NCI-H1417 treated with DMSO at 0.1 percent for 48 hours (cell line): ENCODE data around the gene CHMP1B.
"Not testable (repeated sequence)": the region's sequence is repeated elsewhere in the genome, so short reads cannot be mapped to it uniquely, and the experiment has no call there.

Experiments
- DNase-seq: peaks from one replicate; lab custom pipeline; 2025; lab: John Stamatoyannopoulos, UW

The CHMP1B gene

DNA sequence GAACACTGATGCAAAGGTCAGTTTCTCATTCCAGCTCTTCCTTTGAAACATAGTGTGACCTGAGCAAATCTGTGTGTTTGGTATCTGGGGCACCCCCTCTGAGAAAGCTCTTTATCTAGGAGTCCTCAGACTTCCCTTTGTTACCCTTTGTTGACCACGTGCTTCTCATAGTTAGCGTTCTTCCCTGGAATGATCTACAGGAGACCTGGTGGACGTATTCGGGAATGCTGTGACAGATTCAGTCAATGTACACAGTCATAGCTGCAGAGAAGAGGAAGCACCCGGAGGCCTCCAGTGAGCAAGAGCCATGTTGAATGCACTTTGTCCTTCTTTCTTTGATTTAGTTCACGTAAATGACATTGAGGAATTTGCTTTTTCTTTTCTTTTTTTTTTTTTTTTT is 10.7 kb upstream of the CHMP1B start:
- DNase-seq = no peak

DNA sequence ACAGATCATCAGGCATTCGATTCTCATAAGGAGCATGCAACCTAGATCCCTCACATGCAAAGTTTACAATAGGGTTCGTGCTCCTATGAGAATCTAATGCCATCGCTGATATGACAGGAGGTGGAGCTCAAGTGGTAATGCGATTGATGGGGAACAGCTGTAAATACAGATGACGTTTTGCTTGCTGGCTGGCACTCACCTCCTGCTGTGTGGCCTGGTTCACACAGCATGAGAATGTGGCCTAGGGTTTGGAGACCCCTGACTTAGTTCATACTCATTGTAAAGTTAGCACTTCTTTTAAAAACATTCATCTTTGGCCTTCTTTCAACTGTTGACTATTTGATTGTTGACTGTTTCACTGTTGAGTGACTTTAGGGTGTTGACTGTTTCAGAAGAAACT is 8.7 kb upstream of the CHMP1B start:
- DNase-seq = no peak

DNA sequence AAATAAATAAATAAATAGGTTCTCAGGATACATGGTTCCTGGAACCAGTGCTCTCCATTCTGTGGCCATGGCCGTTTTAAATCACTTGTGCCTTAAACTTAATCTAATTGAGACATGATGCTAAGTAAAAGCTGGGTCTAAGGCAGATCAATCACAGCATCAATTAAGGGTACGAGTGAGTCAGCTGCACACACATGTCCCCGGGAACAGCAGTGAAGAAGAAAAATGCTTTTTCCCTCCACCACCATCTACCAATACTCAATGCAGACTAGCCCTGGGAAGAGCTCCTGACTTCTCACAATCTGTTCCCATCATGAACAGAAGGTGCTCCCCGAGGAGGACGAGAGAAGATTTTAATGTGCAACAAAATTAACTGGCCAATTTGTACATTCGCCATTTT is 6.8 kb upstream of the CHMP1B start:
- no peak for DNase-seq

DNA sequence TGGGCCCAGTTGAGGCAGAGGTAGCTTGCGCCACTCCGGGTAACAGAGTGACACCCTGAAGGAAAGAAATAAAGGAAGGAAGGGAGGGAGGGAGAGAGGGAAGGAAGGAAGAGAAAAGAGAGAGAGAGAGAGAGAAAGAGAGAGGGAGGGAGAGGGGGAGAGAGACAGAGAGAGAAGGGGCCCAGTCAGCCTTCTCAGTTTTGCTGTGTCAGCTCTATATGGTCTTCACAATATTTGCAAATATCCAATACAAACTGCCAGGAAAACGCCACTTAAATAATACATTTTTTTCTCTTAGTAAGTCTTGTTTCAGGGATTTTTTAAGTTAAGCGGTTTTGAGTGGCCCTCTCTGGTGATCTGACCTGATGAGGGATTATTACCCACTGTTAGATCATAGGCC is 5.6 kb upstream of the CHMP1B start:
- no peak for DNase-seq

DNA sequence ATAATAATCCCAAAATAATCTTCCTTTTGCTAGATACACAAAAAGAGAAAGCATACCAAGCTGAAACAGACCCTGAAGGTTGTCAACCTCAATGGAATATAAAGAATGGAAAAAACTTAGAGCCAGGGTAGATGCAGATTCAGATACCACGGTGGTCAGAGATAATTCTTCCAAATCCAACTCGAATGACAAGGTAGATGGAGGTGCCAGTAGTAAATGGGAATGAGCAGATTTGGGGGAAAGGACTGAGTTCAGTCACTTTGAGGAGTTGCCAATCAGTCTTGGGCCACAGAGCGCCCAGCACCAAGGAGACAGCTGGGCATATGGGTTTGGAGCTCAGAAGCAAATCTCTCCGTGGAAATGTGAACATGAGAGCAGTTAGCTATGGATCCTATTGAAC is 3.4 kb upstream of the CHMP1B start:
- DNase-seq = no peak

DNA sequence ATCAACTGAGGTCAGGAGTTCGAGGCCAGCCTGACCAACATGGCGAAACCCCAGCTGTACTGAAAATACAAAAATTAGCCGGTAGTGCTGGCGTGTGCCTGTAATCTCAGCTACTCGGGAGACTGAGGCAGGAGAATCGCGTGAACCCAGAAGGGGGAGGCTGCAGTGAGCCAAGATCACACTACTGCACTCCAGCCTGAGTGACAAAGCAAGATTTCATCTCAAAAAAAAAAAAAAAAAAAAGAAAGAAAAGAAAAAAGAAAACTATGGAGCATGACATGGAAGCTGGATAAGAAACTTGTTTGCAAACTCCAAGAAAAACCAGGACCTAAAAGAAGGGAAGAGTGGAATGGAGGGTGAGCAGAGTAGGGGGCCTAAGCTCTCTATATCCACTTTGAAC is 1.9 kb upstream of the CHMP1B start:
- DNase-seq = no peak

DNA sequence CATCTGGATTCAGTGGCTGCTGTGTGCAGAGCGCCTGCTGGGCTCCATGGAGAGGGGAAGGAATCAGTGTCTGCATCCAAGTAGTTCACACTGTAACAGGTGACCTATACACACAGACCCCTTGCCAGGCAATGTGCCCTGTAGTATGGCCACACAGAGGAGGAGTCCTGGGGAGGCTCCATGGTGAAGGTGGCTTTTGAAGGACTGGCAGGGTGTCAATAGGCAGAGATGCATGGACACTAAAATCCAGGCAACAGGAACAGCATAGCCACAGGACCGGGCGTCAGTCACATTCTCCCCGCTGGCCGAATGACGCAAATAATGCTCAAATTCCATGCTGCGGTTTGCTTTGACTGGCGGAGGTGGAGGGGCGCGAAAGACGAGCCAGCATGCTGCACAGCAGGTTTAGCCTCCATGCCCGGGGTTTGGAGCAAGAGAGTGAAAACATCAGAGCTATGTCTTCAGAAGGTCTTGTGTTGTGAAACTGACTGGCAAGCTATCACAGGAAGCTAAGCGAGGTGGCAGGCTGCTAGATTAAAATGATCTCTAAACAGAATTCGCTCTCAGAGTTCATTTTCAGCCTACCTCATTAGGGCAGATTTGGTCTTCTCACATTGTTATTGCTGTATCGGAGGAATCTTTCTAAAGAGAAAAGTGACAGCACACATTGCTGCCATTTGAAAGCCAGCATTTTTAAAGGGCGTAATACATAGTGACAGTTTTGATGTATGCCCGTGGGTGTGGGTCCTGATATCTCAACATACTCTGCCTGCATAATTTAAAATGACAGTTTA is 1.2 kb upstream of the CHMP1B start:
- DNase-seq = no peak

DNA sequence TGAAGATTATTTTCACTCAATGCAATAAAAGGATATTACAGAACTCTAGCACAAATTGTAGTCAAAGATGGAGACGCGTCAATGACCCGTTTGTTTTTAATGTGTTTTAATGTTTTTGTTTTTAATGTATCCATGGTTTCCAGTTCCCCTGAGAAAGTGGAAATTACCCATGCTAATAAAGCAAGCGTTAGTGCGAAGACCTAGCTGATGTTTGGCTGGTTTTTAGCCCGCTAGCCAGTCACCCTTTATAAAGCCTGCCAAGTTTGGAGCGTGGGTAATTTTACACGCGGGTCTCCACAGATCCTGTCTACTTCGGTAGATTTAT is 430 bp upstream of the CHMP1B start:
- DNase-seq = no peak

DNA sequence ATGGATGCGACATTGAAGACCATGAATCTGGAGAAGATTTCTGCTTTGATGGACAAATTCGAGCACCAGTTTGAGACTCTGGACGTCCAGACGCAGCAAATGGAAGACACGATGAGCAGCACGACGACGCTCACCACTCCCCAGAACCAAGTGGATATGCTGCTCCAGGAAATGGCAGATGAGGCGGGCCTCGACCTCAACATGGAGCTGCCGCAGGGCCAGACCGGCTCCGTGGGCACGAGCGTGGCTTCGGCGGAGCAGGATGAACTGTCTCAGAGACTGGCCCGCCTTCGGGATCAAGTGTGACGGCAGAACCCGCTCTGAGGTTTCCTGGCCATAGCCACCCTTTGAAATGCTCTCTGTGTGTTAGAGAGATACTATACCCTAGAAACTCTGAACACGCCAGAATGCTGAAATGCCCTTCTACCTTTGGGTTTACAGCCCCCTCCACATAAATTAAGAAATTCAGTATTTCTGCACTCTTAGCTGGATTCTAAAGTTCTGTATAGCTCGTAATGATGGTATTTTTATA is 659 bp downstream of the CHMP1B start:
- DNase-seq = no peak

DNA sequence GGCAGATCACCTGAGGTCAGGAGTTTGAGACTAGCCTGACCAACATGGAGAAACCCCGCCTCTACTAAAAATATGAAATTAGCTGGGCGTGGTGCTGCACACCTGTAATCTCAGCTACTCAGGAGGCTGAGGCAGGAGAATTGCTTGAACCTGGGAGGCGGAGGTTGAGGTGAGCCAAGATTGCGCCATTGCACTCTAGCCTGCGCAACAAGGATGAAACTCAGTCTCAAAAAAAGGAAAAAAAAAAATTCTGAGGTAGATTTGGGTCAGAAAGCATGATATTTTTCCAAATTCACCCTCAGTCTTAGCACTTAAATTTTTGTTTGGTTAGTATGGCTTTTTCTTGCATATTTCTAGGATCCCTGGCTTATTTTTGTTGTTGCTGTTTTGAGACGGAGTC is 3.3 kb downstream of the CHMP1B start:
- DNase-seq = not testable (repeated sequence)

DNA sequence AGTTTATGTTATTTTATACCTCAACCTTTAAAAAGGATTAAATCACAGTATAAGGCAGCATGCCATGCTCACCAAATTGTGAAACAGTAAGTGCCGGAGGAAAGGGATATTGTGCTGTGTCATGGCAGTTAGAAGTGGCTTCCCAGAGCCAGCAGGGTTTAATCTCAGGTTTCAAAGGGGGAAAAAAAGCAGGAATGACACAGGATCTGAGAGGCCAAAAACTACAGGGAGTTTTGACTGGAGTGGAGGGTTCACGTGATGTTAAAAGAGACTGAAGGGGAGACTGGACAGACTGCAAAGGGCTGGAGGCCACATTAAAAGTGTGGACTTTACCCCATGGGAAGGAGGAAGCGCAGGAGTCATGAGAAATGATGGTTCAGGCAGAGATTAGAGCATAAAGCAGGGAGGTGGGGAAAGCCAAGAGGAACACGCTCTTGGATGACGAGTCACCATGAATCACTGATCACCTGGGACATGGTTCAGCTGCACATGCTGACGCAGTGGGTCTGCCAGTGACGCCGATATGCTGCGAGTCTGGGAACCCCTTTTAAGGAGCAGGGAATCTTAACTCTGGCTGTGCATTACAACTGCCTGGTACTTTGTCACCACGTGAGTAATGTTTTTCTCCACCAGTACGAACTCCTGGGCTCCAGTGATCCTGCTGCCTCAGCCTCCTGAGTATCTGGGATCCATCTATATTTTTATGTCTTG is 6.1 kb downstream of the CHMP1B start:
- no peak for DNase-seq

DNA sequence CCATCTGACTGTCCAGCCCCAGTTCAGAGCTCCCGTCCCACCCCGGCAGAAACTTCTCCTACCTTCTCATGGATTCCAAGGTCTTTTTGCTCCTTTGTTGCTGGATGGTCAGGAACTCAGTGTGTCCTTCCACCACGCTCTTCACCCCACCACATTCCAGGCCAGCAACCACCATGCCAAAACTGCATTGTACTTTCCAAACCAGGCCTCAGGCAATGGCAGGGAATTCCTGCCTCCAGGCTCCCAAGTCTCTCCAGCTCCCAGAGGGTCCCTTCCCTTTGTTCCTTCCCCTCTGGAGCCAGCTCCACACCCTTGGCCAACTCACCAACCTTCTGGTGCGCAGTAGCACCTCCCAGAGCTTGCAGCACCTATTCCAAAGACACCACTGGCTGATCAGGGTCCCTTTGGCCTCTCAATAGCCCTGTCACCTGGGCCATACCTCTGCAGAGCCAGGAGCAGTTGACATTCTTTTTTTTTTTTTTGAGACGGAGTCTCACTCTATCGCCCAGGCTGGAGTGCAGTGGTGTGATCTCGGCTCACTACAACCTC is 8.1 kb downstream of the CHMP1B start:
- no peak for DNase-seq

DNA sequence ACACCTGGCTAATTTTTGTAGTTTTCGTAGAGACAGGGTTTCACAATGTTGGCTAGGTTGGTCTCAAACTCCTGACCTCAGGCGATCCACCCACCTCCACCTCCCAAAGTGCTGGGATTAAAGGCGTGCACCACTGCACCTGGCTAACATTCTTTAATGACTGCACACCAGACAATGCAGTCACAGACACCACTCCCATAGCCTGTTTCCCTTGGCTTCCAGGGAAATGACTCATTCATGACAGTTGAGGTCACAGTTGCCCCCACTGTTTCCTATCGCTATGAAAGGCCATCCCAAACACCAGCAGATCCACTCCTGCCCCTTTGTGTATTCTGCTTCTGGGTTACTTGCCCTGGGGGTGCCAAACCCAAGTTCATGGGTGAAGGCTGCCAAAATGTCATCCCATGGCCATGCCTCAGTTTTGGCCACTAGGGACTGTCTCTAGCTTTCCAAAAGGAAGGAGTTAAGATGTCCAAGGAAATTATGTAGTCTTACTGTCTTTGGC is 8.7 kb downstream of the CHMP1B start:
- no peak for DNase-seq

DNA sequence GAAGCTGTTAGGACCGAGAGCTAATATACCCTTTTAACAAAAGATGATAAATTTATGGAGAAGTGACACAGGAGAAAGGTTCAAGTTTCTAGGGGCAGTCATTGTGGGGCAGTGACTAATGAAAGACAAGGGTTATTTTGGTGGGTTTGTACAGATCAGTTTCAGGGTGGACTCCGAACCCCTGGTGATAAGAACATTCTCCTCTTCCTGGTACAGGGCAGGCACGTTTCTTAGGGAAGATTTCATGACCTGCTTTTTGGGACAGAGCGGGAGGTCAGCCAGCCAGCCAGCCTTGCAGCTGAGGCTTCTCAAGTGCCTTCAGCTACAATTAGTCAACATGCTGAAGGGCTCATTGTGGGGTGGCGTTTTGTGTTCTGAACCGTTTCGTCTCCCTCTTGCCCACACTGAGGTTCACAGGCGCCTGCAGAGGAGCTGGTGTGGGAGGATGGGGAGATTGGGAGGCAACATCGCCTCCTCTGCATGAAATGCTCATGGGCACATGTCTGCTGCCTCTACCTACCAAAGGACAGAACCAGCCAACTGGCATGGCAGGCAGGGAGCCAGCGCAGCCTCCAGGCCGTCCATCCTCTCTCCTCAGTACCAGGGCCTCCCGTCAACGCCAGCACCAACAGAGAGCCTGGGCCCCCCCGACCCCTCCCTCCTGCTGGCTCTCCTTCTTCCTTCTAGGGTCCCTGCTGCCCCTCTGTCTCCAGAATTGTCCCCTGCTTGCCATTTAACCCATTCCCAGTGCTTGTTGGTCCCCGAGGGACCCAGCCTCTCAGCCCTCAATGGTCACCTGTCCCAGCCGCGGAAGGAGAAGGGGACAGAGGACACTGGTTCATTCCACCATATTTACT is 9.6 kb downstream of the CHMP1B start:
- DNase-seq = no peak

DNA sequence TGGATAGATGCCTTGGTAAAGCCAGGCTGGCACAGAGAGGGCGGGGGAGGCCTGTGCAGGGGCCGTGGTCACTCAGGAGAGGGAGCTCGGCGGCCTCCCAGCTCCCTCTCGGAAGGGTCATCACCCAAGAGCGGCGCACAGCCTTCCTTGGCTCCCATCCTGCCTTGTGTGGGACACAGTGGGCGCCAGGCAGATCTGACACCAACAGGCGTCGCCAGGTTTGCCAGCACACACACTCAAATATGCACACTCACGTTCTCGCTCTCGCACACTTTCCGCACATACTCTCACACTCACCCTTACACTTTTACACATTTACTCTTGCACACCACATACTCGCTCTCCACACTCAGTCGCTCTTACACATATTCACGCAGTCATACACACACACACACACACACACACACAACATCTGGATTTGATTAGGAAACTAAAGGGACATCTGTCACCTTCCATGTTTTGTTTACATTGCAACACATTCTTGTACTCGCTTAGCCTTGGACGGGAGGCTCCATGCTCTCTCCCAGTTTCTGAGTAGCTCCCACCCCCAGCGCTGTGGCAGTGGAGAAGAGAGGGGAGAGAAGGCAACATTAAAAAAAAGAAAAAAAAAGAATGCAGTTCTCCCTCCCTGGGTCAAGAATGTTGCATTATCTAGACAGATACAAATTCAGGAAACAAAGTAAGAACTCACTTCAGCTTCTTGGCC is 10.5 kb downstream of the CHMP1B start:
- no peak for DNase-seq

DNA sequence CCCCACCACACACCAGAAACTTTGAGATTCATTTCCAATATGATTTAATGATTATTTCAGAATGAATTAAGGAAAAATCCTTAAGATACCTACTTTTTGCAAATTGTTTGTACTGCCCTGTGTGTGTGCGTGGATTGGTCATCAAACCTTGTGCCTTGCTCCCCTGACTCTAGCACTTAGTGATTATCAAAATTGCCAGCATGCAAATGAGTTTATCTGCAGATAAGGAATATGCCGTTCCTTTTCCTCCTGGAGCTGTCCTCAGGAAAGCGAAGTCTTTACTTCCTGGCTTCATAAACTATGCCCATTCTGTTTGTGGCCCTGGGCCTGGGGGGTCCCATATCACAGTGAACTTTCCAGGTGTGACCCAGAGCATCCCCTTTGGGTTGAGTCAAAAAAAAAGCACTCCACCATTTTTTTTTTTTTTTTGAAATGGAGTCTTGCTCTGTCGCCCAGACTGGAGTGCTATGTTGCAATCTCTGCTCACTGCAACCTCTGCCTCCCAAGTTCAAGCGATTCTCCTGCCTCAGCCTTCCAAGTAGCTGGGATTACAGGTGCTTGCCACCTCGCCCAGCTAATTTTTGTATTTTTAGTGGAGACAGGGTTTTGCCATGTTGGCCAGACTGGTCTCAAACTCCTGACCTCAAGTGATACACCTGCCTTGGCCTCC is 11.4 kb downstream of the CHMP1B start:
- DNase-seq = no peak

DNA sequence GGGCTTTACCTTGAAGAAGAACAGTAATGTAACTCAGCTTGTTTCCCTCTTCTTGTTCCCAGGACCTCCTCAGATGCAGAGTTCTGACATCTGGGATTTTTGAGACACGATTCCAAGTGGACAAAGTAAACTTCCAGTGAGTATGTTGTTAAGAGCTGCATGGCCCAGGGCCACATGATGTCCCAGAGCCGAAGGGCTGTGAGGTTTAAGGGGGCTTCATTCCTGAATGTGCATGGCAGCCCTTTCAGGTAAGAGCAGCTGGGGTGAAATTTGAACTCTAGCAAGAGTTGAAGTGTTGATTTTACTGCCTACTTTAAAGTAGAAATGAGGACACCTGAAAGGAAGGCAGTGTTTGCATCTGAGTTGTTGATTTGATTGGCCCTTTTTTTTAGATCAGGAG is 13.3 kb downstream of the CHMP1B start:
- DNase-seq = no peak

DNA sequence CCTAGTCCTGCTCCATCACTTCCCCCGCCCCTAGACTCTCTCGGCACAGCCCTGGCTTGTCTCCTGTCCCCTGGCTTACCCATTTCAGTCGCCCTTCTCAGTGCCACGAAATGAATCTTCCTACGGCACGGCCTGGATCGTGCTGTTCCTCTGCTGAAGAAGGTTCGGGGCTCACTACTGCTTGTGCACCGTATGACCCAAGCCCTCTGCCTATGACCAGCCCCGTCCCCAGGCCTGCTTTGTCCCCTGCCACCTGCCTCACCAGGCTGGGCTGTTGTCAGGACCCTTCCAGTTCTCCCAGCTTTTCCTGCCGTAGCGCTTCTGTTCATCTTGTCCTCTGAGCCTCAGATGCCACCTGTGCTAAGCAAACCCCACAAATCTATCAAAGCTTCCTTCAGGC is 13.9 kb downstream of the CHMP1B start:
- DNase-seq = no peak

DNA sequence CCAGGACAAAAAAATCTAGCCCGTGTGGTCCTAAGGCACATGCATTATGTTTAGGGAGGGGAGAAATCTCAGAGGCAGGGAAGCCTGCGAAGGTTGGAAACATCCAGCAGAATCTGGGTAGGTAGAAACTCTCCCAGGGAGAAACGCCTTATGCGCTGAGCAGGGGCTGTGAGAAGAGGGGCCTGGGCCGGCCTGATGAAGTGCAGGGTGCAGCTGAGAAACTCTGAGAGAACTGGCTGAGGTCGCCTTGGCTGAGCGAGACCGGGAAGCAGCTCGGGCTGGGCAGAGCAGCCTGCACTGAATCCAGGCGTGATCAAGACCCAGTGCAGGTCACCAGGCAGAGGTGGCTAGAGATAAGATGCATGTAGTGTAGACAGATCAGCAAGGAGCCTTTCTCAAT is 15.1 kb downstream of the CHMP1B start:
- no peak for DNase-seq

DNA sequence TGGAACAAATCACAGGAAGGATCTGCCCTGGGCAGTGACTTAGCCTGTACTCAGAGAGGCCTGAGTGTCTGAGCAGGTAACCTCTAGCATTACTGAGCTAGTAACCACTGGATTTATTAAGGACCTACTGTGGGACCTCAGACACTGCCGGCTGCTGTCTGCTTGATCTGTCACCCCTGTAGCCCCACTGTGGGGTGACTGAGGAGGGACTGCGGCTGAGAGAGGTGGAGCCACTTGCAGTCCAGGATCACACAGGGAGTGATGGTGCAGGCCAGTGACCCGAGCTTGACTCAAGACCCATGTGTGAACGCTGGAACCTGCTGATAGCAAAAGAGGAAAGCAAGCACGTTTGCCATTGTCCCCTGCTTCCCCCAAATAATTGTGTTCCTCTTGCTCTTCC is 15.6 kb downstream of the CHMP1B start:
- DNase-seq = no peak

DNA sequence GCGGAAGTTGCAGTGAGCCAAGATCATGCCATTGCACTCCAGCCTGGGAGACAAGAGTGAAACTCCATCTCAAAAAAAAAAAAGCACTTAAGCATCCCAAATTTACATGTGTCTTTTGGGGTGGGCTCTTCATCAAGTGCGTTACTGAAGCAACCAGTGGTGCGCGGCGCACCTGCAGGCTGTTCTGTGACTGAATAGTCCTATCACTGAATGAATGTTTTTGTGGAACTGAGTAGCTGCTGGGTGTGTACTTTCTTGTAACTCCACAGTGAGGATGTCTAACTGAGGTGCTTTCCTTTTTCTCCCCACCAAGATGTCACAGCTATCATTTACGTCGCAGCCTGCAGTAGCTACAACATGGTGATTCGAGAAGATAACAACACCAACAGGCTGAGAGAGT is 17.0 kb downstream of the CHMP1B start:
- no peak for DNase-seq
